KMS-11 (cell line): Measurements from ENCODE around the gene MAP2K7.

ENCODE experiments used
- H2AFZ ChIP-seq: fragments of 200-600 bp; sonication (generic); 2 replicates; pipeline ENCODE4 v1.6.1; 2016; ENCODE audit warnings: antibody characterized with exemption, mixed run types, low read depth
- H3K27ac ChIP-seq: fragments of 200-600 bp; sonication (generic); 2 replicates; pipeline ENCODE4 v1.6.1; 2016; ENCODE audit warnings: mild to moderate bottlenecking, mixed run types
- H3K27me3 ChIP-seq: fragments of 200-600 bp; sonication (generic); 2 replicates; pipeline ENCODE4 v1.6.1; 2017; ENCODE audit warnings: mild to moderate bottlenecking, low read depth, mixed run types, moderate library complexity; ENCODE audit not compliant: insufficient read depth
- H3K36me3 ChIP-seq: fragments of 200-600 bp; sonication (generic); 2 replicates; pipeline ENCODE4 v1.6.1; 2017; ENCODE audit warnings: mild to moderate bottlenecking, mixed run types; ENCODE audit not compliant: insufficient read depth
- H3K4me1 ChIP-seq: fragments of 200-600 bp; sonication (generic); 2 replicates; pipeline ENCODE4 v1.6.1; 2016; ENCODE audit warnings: mild to moderate bottlenecking, low read depth, mixed run types; ENCODE audit not compliant: poor library complexity, severe bottlenecking
- H3K4me2 ChIP-seq: fragments of 200-600 bp; sonication (generic); 2 replicates; pipeline ENCODE4 v1.7.0; 2016; ENCODE audit warnings: mild to moderate bottlenecking, mixed run types
- H3K4me3 ChIP-seq: fragments of 200-600 bp; sonication (generic); IDR thresholded peaks from 2 replicates; pipeline ENCODE4 v1.6.1; 2017; ENCODE audit warnings: low read depth, low read length, mixed read lengths; ENCODE audit not compliant: insufficient read depth
- H3K79me2 ChIP-seq: fragments of 200-600 bp; sonication (generic); 2 replicates; pipeline ENCODE4 v1.6.1; 2016; ENCODE audit warnings: low read depth, mixed run types; ENCODE audit not compliant: insufficient read depth
- H3K9ac ChIP-seq: fragments of 200-600 bp; sonication (generic); 2 replicates; pipeline ENCODE4 v1.6.1; 2016; ENCODE audit warnings: mild to moderate bottlenecking, mixed run types
- H4K20me1 ChIP-seq: fragments of 200-600 bp; sonication (generic); 2 replicates; pipeline ENCODE4 v1.6.1; 2016; ENCODE audit warnings: mild to moderate bottlenecking, mixed run types; ENCODE audit not compliant: insufficient read depth
- CTCF ChIP-seq: fragments of 200-600 bp; sonication (generic); conservative IDR thresholded peaks from 2 replicates; pipeline ENCODE4 v1.6.1; 2017; ENCODE audit warnings: low read depth, mild to moderate bottlenecking, antibody characterized with exemption, low read length, moderate library complexity, mixed read lengths

The MAP2K7 gene

GRCh38 chr19:7877249-7877836 lies 26.3 kb upstream of the MAP2K7 start:
- H3K9ac ChIP-seq = no peak overlapping the region
- H4K20me1 ChIP-seq = no peaks in the 10 kb centered on the region
- no peaks in the 10 kb centered on the region for H3K79me2 ChIP-seq
- no peak overlapping the region for H3K27ac ChIP-seq
- no peak overlapping the region for H2AFZ ChIP-seq
- H3K27me3 ChIP-seq = no peaks in the 10 kb centered on the region; the same call in 1 of the 2 replicates
- H3K4me2 ChIP-seq = no peak overlapping the region
- TF ChIP-seq CTCF = no peak
- no peaks in the 10 kb centered on the region for H3K36me3 ChIP-seq
- no peak overlapping the region for H3K4me3 ChIP-seq
- peaks cover 8% of the 10 kb centered on the region for H3K4me1 ChIP-seq

- Histone ChIP-seq H3K36me3 (no peaks in the 10 kb centered on the region), H3K4me2 (no peak overlapping the region), H3K27ac (no peak overlapping the region), H2AFZ (no peak overlapping the region), H4K20me1 (no peaks in the 10 kb centered on the region), H3K9ac (no peak overlapping the region), H3K4me1 (no peaks in the 10 kb centered on the region), H3K4me3 (no peak overlapping the region), H3K27me3 (no peaks in the 10 kb centered on the region; the same call in 1 of the 2 replicates), H3K79me2 (no peaks in the 10 kb centered on the region)
- no peak for TF ChIP-seq CTCF
These were observed 24.4 kb upstream of the MAP2K7 start for GRCh38 chr19:7879111-7879807.

- Histone ChIP-seq H3K4me3 (no peak overlapping the region), H3K36me3 (no peaks in the 10 kb centered on the region), H3K4me1 (no peaks in the 10 kb centered on the region), H3K79me2 (no peaks in the 10 kb centered on the region), H3K27ac (no peak overlapping the region), H3K9ac (no peak overlapping the region), H4K20me1 (no peaks in the 10 kb centered on the region), H3K27me3 (no peaks in the 10 kb centered on the region; the same call in 1 of the 2 replicates), H2AFZ (no peak overlapping the region), H3K4me2 (no peak overlapping the region)
- TF ChIP-seq CTCF = no peak
These were observed 23.8 kb upstream of the MAP2K7 start for GRCh38 chr19:7879836-7880235.

GRCh38 chr19:7881910-7882309 lies 21.8 kb upstream of the MAP2K7 start:
- Histone ChIP-seq H3K79me2 (no peaks in the 10 kb centered on the region), H3K4me2 (no peak overlapping the region), H3K9ac (no peak overlapping the region), H3K4me1 (no peaks in the 10 kb centered on the region), H3K36me3 (no peaks in the 10 kb centered on the region), H4K20me1 (no peaks in the 10 kb centered on the region), H2AFZ (no peak overlapping the region), H3K27ac (no peak overlapping the region), H3K4me3 (no peak overlapping the region), H3K27me3 (peaks cover 17% of the 10 kb centered on the region)
- TF ChIP-seq CTCF = no peak
